DND-41 (cell line): ENCODE measurements around the gene RNF212B.

ENCODE experiments used
- ATAC-seq: fragments of 200-7000 bp; cut with Tn5 transposase; 3 replicates; pipeline ENCODE4 v1.9.1; 2021; ENCODE audit warnings: low read depth; ENCODE audit not compliant: insufficient read depth
- DNase-seq: peaks from one replicate; pipeline ENCODE4 v3.0.0-alpha.2; 2020
- H2AFZ ChIP-seq: 2 replicates; pipeline ENCODE4 v1.6.0; 2012; ENCODE audit warnings: low read depth, low read length
- H3K27ac ChIP-seq: 2 replicates; pipeline ENCODE4 v1.5.1; 2012; ENCODE audit warnings: low read length, inconsistent platforms
- H3K27me3 ChIP-seq: fragments of 200-600 bp; sonication (generic); 2 replicates; pipeline ENCODE4 v1.6.0; 2012; ENCODE audit warnings: low read length, mild to moderate bottlenecking, inconsistent platforms; ENCODE audit not compliant: insufficient read depth, poor library complexity
- H3K36me3 ChIP-seq: 2 replicates; pipeline ENCODE4 v1.5.1; 2012; ENCODE audit warnings: low read length, inconsistent platforms; ENCODE audit not compliant: insufficient read depth
- H3K4me1 ChIP-seq: 2 replicates; pipeline ENCODE4 v1.5.1; 2012; ENCODE audit warnings: mild to moderate bottlenecking, low read length; ENCODE audit not compliant: insufficient read depth
- H3K4me2 ChIP-seq: 2 replicates; pipeline ENCODE4 v1.6.0; 2012; ENCODE audit warnings: mild to moderate bottlenecking, moderate library complexity, low read length, inconsistent platforms; ENCODE audit not compliant: insufficient read depth
- H3K4me3 ChIP-seq, 2 experiments: fragments of 200-600 bp in 1 of 2; shearing (Covaris generic) in 1 of 2; 2 replicates each; pipeline ENCODE4 v1.5.1; 2012 to 2016; ENCODE audit warnings: inconsistent platforms in 2 of 2, low read length in 2 of 2, mild to moderate bottlenecking in 2 of 2, low read depth in 1 of 2, moderate library complexity in 1 of 2
- H3K79me2 ChIP-seq: 2 replicates; pipeline ENCODE4 v1.6.0; 2012; ENCODE audit warnings: low read length, inconsistent platforms; ENCODE audit not compliant: insufficient read depth
- H3K9ac ChIP-seq: 2 replicates; pipeline ENCODE4 v1.6.0; 2012; ENCODE audit warnings: low read depth, mild to moderate bottlenecking, inconsistent platforms, low read length, moderate library complexity
- H3K9me3 ChIP-seq: 2 replicates; pipeline ENCODE4 v1.5.1; 2012; ENCODE audit warnings: low read length, moderate library complexity, mild to moderate bottlenecking, inconsistent platforms; ENCODE audit not compliant: insufficient read depth, severe bottlenecking
- H4K20me1 ChIP-seq: 2 replicates; pipeline ENCODE4 v1.6.0; 2012; ENCODE audit warnings: low read length; ENCODE audit not compliant: insufficient read depth
- EZH2 ChIP-seq: IDR thresholded peaks from 3 replicates; pipeline ENCODE4 v1.6.1; 2012; ENCODE audit warnings: borderline replicate concordance, low read depth, mild to moderate bottlenecking, moderate library complexity, low read length, inconsistent platforms; ENCODE audit not compliant: severe bottlenecking
- TF ChIP-seq, protein P1 (sequence below): IDR thresholded peaks from 2 replicates; pipeline ENCODE4 v1.5.1; 2012; ENCODE audit warnings: borderline replicate concordance, low read length, moderate library complexity, mild to moderate bottlenecking; ENCODE audit not compliant: poor library complexity, severe bottlenecking; ENCODE audit errors: extremely low read depth

RNF212B gene

GRCh38 chr14:23302290-23303225 lies 64.8 kb downstream of the RNF212B start, which contains the start of gene PPP1R3E:
Gene PPP1R3E, minus strand, starts transcription at chr14:23302859. Its CDS starts 283 bp downstream, at chr14:23302576.
- Histone ChIP-seq H3K4me1 (peaks cover 55% of the 10 kb centered on the region), H2AFZ (peak within 1 kb of the TSS; percentile 95), H3K27ac (peak within 1 kb of the TSS; percentile 97), H4K20me1 (no peaks in the 10 kb centered on the region), H3K27me3 (no peaks in the 10 kb centered on the region), H3K36me3 (peaks cover 31% of the 10 kb centered on the region), H3K9me3 (no peaks in the 10 kb centered on the region), H3K4me3 (peak within 1 kb of the TSS; percentile 28 to 77), H3K4me2 (peak within 1 kb of the TSS; percentile 89), H3K9ac (peak within 1 kb of the TSS; percentile 98), H3K79me2 (peaks cover 18% of the 10 kb centered on the region)
- DNase-seq, result peak; percentile 83
- no peak for TF ChIP-seq EZH2
- TF ChIP-seq, protein P1, sequence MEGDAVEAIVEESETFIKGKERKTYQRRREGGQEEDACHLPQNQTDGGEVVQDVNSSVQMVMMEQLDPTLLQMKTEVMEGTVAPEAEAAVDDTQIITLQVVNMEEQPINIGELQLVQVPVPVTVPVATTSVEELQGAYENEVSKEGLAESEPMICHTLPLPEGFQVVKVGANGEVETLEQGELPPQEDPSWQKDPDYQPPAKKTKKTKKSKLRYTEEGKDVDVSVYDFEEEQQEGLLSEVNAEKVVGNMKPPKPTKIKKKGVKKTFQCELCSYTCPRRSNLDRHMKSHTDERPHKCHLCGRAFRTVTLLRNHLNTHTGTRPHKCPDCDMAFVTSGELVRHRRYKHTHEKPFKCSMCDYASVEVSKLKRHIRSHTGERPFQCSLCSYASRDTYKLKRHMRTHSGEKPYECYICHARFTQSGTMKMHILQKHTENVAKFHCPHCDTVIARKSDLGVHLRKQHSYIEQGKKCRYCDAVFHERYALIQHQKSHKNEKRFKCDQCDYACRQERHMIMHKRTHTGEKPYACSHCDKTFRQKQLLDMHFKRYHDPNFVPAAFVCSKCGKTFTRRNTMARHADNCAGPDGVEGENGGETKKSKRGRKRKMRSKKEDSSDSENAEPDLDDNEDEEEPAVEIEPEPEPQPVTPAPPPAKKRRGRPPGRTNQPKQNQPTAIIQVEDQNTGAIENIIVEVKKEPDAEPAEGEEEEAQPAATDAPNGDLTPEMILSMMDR, result no peak
- ATAC-seq, result peak; percentile 44

GRCh38 chr14:23306412-23307145 lies 68.8 kb downstream of the RNF212B start, which contains the start of gene BCL2L2:
Gene BCL2L2, plus strand, starts transcription at chr14:23306833. Its CDS starts 935 bp downstream, at chr14:23307768.
- peak within 1 kb of the TSS; percentile 71 for H3K27ac ChIP-seq
- H4K20me1 ChIP-seq, result no peaks in the 10 kb centered on the region
- TF ChIP-seq EZH2, result no peak
- TF ChIP-seq, protein P1, result no peak
- H3K27me3 ChIP-seq, result no peaks in the 10 kb centered on the region
- peak within 1 kb of the TSS; percentile 64 for H3K4me2 ChIP-seq
- DNase-seq (peak; percentile 73), ATAC-seq (no peak)
- H3K36me3 ChIP-seq, result peaks cover 3% of the 10 kb centered on the region; the same call in 1 of the 2 replicates
- peaks cover 4% of the 10 kb centered on the region for H3K79me2 ChIP-seq
- H2AFZ ChIP-seq, result peak within 1 kb of the TSS; percentile 74
- peak within 1 kb of the TSS; percentile 28 to 66; a peak in 3 of 4 replicates for H3K4me3 ChIP-seq
- H3K9ac ChIP-seq, result peak within 1 kb of the TSS; percentile 56
- H3K9me3 ChIP-seq, result no peaks in the 10 kb centered on the region
- H3K4me1 ChIP-seq, result peaks cover 47% of the 10 kb centered on the region

DNA sequence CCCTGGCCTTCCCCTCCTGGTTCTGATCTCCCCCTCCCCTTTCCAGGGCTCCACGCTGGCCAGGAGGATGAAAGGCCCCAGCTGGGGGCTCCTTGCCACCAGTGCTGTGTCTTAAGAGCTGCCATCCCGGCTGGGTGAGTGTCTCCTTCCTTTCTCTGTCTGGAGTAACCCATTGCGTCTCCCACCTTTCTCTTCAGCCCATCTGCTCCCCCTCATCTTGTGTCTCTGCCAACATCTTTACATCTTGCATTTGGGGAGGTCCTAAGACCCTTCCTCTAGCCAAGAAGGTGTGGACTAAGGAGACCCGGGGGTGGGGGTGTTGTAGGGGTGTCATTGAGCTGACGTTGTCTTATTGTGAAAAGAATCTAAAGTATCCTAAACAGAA lies 69.4 kb downstream of the RNF212B start:
- peaks cover 4% of the 10 kb centered on the region for H3K79me2 ChIP-seq
- H2AFZ ChIP-seq, result peak overlapping the region; percentile 74

More for the DNA sequence above, 69.4 kb downstream of the RNF212B start:
- Histone ChIP-seq H3K9me3 (no peaks in the 10 kb centered on the region), H3K27me3 (no peaks in the 10 kb centered on the region), H3K4me3 (peak overlapping the region; percentile 28 to 66; a peak in 3 of 4 replicates), H4K20me1 (no peaks in the 10 kb centered on the region), H3K4me1 (peaks cover 44% of the 10 kb centered on the region), H3K27ac (peak overlapping the region; percentile 71), H3K36me3 (peaks cover 3% of the 10 kb centered on the region; the same call in 1 of the 2 replicates), H3K9ac (peak overlapping the region; percentile 56), H3K4me2 (peak overlapping the region; percentile 64)
- ATAC-seq, result no peak
- no peak for TF ChIP-seq EZH2
- TF ChIP-seq, protein P1, result no peak
- DNase-seq, result no peak
